ENCODE data around the gene ZDHHC14.

GRCh38 chr6:157456524-157456829 is 75.5 kb downstream of the ZDHHC14 start:
- TF ChIP-seq CTCF (optimal IDR thresholded peaks at IDR 0.05 in 1 of 3, IDR thresholded peaks at IDR 0.05 in 1 of 3, conservative IDR thresholded peaks at IDR 0.05 in 1 of 3; ENCODE audit: extremely low read depth in 1 of 3, insufficient read depth in 2 of 3, low read length in 3 of 3) (no peak), EZH2 (IDR thresholded peaks at IDR 0.05; ENCODE audit: low read length) (no peak)
